Cardiac muscle cell (in vitro differentiated cells and primary cell): ENCODE data around the gene NECTIN1. TPM values are rescaled to one million over a fixed set of nuclear protein-coding genes. Genes with fewer than 3 reads are reported as not detected.

ENCODE experiments used
- DNase-seq, 2 donors: peaks; one replicate each; pipeline versions ENCODE4 v3.0.0 to v3.0.0-alpha.2; 2010 to 2017; ENCODE audit warnings: low read depth in 1 of 2, low spot score in 1 of 2
- H3K27ac ChIP-seq: fragments of 200-600 bp; sonication (generic); 2 replicates; pipeline ENCODE4 v1.5.1; 2016
- H3K27me3 ChIP-seq: fragments of 200-600 bp; sonication (generic); 2 replicates; pipeline ENCODE4 v1.6.0; 2016; ENCODE audit warnings: control low read depth
- H3K36me3 ChIP-seq: fragments of 200-600 bp; sonication (generic); 2 replicates; pipeline ENCODE4 v1.5.1; 2016; ENCODE audit warnings: control low read depth
- H3K4me1 ChIP-seq: fragments of 200-600 bp; sonication (generic); 2 replicates; pipeline ENCODE4 v1.8.1; 2017; ENCODE audit warnings: low read depth, mild to moderate bottlenecking, mixed run types
- H3K4me3 ChIP-seq: fragments of 200-600 bp; sonication (generic); 2 replicates; pipeline ENCODE4 v1.5.1; 2016; ENCODE audit warnings: mild to moderate bottlenecking
- H3K9me3 ChIP-seq: fragments of 200-600 bp; sonication (generic); 2 replicates; pipeline ENCODE4 v1.5.1; 2017; ENCODE audit warnings: low read depth, mild to moderate bottlenecking, control low read depth
- polyA plus RNA-seq: library from polyadenylated mRNA; unstranded; fragments of >200 nt; fragmentation: Nextera tagmentation; extraction: Ambion mirVana; gene quantifications from 2 replicates; pipeline ENCODE4 v1.2.1, GENCODE V29; 2016
- total RNA-seq: library from RNA; depleted of rRNA; stranded (reverse); fragments of >200 nt; gene quantifications from 2 replicates; pipeline ENCODE4 v1.2.3, GENCODE V29; 2016
- TF ChIP-seq, protein P1 (sequence below): IDR thresholded peaks from 2 replicates; pipeline ENCODE4 v1.5.1; 2012; ENCODE audit warnings: low read depth, mild to moderate bottlenecking, low read length

The NECTIN1 gene
- total and polyA plus RNA-seq, 2 experiments from 2014 or later: 5.2 to 9.1 TPM

DNA sequence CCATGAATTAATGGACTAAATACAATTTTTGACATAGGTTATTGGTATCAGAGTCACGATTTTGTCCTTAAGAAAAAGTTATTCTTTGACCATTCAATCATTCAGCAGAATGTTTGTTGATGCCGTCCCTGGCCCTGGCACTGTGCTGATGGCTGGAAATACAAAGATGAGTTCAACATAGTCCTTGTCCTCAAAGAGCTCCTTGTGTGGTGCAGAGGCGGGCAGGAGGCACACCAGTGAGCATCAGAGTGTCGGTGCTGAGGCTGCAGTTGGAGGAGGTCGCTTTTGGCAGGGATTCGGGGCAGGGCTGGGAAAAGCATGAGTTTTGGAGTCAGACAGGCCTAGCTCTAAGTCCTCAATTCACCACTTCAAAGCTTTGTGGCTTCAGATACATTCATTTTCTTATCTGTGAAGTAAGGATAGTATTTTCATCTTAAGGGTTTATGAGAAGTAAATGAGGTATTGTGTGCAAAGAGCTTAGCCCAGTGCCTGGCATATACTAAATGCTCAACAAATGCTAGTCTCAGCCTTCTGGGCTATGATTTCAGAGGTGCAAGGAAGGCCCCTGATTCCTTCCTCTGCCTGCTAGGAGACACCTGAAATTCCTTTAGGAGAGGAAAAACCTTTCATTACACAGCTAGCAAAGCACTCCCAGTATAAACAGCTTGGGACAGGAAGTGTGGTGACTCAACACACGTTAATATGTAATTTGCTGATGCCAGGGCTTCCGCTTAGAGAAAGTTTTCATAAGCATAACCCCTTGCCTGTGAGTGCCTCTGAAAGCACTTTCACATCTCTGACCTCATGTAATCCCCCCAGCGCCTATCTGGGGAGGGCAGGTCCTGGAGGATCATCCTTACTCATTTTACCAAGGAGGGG lies 113.8 kb downstream of the NECTIN1 start:
- TF ChIP-seq, protein P1, sequence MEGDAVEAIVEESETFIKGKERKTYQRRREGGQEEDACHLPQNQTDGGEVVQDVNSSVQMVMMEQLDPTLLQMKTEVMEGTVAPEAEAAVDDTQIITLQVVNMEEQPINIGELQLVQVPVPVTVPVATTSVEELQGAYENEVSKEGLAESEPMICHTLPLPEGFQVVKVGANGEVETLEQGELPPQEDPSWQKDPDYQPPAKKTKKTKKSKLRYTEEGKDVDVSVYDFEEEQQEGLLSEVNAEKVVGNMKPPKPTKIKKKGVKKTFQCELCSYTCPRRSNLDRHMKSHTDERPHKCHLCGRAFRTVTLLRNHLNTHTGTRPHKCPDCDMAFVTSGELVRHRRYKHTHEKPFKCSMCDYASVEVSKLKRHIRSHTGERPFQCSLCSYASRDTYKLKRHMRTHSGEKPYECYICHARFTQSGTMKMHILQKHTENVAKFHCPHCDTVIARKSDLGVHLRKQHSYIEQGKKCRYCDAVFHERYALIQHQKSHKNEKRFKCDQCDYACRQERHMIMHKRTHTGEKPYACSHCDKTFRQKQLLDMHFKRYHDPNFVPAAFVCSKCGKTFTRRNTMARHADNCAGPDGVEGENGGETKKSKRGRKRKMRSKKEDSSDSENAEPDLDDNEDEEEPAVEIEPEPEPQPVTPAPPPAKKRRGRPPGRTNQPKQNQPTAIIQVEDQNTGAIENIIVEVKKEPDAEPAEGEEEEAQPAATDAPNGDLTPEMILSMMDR: no peak
- peak in 1 of 2 donors; percentile 73 for DNase-seq
- Histone ChIP-seq H3K27me3 (no peaks in the 10 kb centered on the region), H3K9me3 (no peaks in the 10 kb centered on the region), H3K27ac (no peak overlapping the region), H3K4me3 (no peak overlapping the region), H3K4me1 (peaks cover 4% of the 10 kb centered on the region), H3K36me3 (no peaks in the 10 kb centered on the region)

GRCh38 chr11:119614222-119615002 lies 114.6 kb downstream of the NECTIN1 start:
- H3K4me1 ChIP-seq: peaks cover 4% of the 10 kb centered on the region
- H3K9me3 ChIP-seq: no peaks in the 10 kb centered on the region
- DNase-seq: no peak
- TF ChIP-seq, protein P1: no peak
- H3K27me3 ChIP-seq: no peaks in the 10 kb centered on the region
- no peak overlapping the region for H3K27ac ChIP-seq
- H3K36me3 ChIP-seq: no peaks in the 10 kb centered on the region
- H3K4me3 ChIP-seq: no peak overlapping the region

DNA sequence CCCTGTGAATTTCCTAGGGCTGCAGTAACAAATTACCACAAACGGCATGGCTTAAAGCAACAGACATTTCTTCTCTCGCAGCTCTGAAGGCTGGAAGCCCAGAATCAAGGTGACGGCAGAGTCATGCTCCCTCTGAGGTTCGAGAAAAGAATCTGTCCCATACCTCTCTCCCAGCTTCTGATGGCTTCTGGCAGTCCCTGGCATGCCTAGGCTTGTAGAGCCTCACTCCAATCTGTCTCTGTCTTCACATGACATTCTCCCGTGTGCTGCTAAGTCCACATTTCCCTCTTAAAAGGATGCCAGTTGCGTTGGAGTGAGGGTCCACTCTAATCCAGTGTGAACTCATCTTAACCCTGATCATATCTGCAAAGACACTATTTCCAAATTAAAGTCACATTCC lies 116.2 kb downstream of the NECTIN1 start:
- TF ChIP-seq, protein P1: no peak
- no peak for DNase-seq
- no peak overlapping the region for H3K4me3 ChIP-seq
- H3K4me1 ChIP-seq: peaks cover under 1% of the 10 kb centered on the region
- no peak overlapping the region for H3K27ac ChIP-seq
- H3K36me3 ChIP-seq: no peaks in the 10 kb centered on the region
- no peaks in the 10 kb centered on the region for H3K9me3 ChIP-seq
- H3K27me3 ChIP-seq: peaks cover 14% of the 10 kb centered on the region

GRCh38 chr11:119610836-119611426 lies 118.1 kb downstream of the NECTIN1 start:
- TF ChIP-seq, protein P1: no peak
- Histone ChIP-seq H3K27ac (no peak overlapping the region), H3K36me3 (no peaks in the 10 kb centered on the region), H3K4me3 (no peak overlapping the region), H3K4me1 (no peaks in the 10 kb centered on the region), H3K9me3 (no peaks in the 10 kb centered on the region), H3K27me3 (peaks cover 22% of the 10 kb centered on the region)
- no peak for DNase-seq

- TF ChIP-seq, protein P1: no peak
- Histone ChIP-seq H3K4me3 (no peak overlapping the region), H3K27ac (no peak overlapping the region), H3K9me3 (no peaks in the 10 kb centered on the region), H3K36me3 (no peaks in the 10 kb centered on the region), H3K4me1 (no peaks in the 10 kb centered on the region), H3K27me3 (peaks cover 28% of the 10 kb centered on the region)
- DNase-seq: no peak
Observed at GRCh38 chr11:119608781-119609180, 120.2 kb downstream of the NECTIN1 start.
